OCI-LY7 (cell line): ENCODE measurements around the gene KRT9. TPM values are rescaled to one million over a fixed set of nuclear protein-coding genes. Genes with fewer than 3 reads are reported as not detected.
"Not testable (repeated sequence)": the region's sequence is repeated elsewhere in the genome, so short reads cannot be mapped to it uniquely, and the experiment has no call there.

ENCODE experiments used
- Bru-seq: library from RNA; stranded (reverse); fragments of 400-500 nt; gene quantifications from one replicate; lab custom pipeline; 2021; lab: Mats Ljungman, UMichigan
- BruChase-seq, 2 experiments: library from RNA; stranded (reverse); fragments of 400-500 nt; gene quantifications; one replicate each; lab custom pipeline; 2021; lab: Mats Ljungman, UMichigan
- BruUV-seq: library from RNA; stranded (reverse); fragments of 400-500 nt; replicated peaks from 2 replicates; lab custom pipeline; 2021; lab: Mats Ljungman, UMichigan
- CTCF ChIA-PET: fragments of 300-600 bp; sonication (Branson Sonifier 250); formaldehyde crosslinking; loops from one replicate; lab custom pipeline; 2022; ENCODE audit warnings: antibody characterized with exemption; ENCODE audit not compliant: unreplicated experiment; lab: Charles Lee
- POLR2A ChIA-PET: fragments of 300-600 bp; sonication (Branson Sonifier 250); formaldehyde crosslinking; loops from one replicate; lab custom pipeline; 2022; ENCODE audit warnings: antibody characterized with exemption; lab: Charles Lee
- DNase-seq: peaks from one replicate; pipeline ENCODE4 v3.0.0-alpha.2; 2015; ENCODE audit warnings: low spot score
- H2AFZ ChIP-seq: fragments of 200-600 bp; sonication (generic), shearing (Covaris generic); 2 replicates; pipeline ENCODE4 v1.6.1; 2014; ENCODE audit warnings: mild to moderate bottlenecking, antibody characterized with exemption, low read length, moderate library complexity
- H3K27ac ChIP-seq: fragments of 200-600 bp; sonication (generic); 2 replicates; pipeline ENCODE4 v1.5.1; 2014; ENCODE audit warnings: mixed run types, low read depth, mild to moderate bottlenecking, moderate library complexity, low read length, inconsistent platforms; ENCODE audit not compliant: poor library complexity, severe bottlenecking
- H3K36me3 ChIP-seq: fragments of 200-600 bp; sonication (generic); 2 replicates; pipeline ENCODE4 v1.6.1; 2014; ENCODE audit warnings: mild to moderate bottlenecking, antibody characterized with exemption, low read length, moderate library complexity, mixed read lengths; ENCODE audit not compliant: insufficient read depth
- H3K4me1 ChIP-seq: fragments of 200-600 bp; sonication (generic); 2 replicates; pipeline ENCODE4 v1.5.1; 2014; ENCODE audit warnings: mild to moderate bottlenecking, low read length; ENCODE audit not compliant: insufficient read depth, poor library complexity, severe bottlenecking
- H3K4me2 ChIP-seq: fragments of 200-600 bp; sonication (generic); 2 replicates; pipeline ENCODE4 v1.6.1; 2014; ENCODE audit warnings: mild to moderate bottlenecking, low read length
- H3K4me3 ChIP-seq: fragments of 200-600 bp; sonication (generic); 2 replicates; pipeline ENCODE4 v1.5.1; 2014; ENCODE audit warnings: mild to moderate bottlenecking, low read depth, low read length; ENCODE audit not compliant: poor library complexity, severe bottlenecking
- H3K79me2 ChIP-seq: fragments of 200-600 bp; sonication (generic); 2 replicates; pipeline ENCODE4 v1.6.1; 2016; ENCODE audit warnings: low read depth, mild to moderate bottlenecking, low read length, moderate library complexity, mixed read lengths; ENCODE audit not compliant: insufficient read depth
- H3K9me2 ChIP-seq: fragments of 200-600 bp; sonication (generic); 2 replicates; pipeline ENCODE4 v1.6.1; 2016; ENCODE audit warnings: mild to moderate bottlenecking, low read length, mixed read lengths; ENCODE audit not compliant: insufficient read depth
- H3K9me3 ChIP-seq: fragments of 200-600 bp; sonication (generic); 2 replicates; pipeline ENCODE4 v1.6.1; 2014; ENCODE audit warnings: mild to moderate bottlenecking, mixed run types, low read length, mixed read lengths
- H4K20me1 ChIP-seq: fragments of 200-600 bp; sonication (generic); 2 replicates; pipeline ENCODE4 v1.6.1; 2014; ENCODE audit warnings: mild to moderate bottlenecking, antibody characterized with exemption, low read length, moderate library complexity, mixed read lengths; ENCODE audit not compliant: insufficient read depth
- EZH2phosphoT487 ChIP-seq: fragments of 200-600 bp; sonication (generic); IDR thresholded peaks from 2 replicates; pipeline ENCODE4 v1.6.1; 2018; ENCODE audit warnings: low read depth, borderline replicate concordance, mild to moderate bottlenecking, mixed run types, antibody characterized with exemption, low read length, moderate library complexity, mixed read lengths
- intact Hi-C: fragments of 100-400 bp; cut with micrococcal nuclease; formaldehyde crosslinking; loops from one replicate; pipeline ENCODE4 v1.10.0; 2022; ENCODE audit not compliant: unreplicated experiment
- long read RNA-seq: library from polyadenylated mRNA; stranded (forward); transcript quantifications from one replicate; pipeline ENCODE4 v2.0.0, GENCODE V29; 2022
- total RNA-seq, 2 experiments: library from RNA; depleted of rRNA in 1 of 2; stranded (reverse); fragments of >200 nt in 1 of 2; shearing (Covaris generic) in 1 of 2; gene quantifications; 2 replicates each; pipeline ENCODE4 v1.2.3, GENCODE V29; 2014 to 2022
- TF ChIP-seq, protein P1 (sequence below): fragments of 200-600 bp; sonication (generic); conservative IDR thresholded peaks from 2 replicates; pipeline ENCODE4 v1.5.1; 2014; ENCODE audit warnings: mild to moderate bottlenecking, antibody characterized with exemption, low read length, moderate library complexity, mixed read lengths

Gene KRT9, protein sequence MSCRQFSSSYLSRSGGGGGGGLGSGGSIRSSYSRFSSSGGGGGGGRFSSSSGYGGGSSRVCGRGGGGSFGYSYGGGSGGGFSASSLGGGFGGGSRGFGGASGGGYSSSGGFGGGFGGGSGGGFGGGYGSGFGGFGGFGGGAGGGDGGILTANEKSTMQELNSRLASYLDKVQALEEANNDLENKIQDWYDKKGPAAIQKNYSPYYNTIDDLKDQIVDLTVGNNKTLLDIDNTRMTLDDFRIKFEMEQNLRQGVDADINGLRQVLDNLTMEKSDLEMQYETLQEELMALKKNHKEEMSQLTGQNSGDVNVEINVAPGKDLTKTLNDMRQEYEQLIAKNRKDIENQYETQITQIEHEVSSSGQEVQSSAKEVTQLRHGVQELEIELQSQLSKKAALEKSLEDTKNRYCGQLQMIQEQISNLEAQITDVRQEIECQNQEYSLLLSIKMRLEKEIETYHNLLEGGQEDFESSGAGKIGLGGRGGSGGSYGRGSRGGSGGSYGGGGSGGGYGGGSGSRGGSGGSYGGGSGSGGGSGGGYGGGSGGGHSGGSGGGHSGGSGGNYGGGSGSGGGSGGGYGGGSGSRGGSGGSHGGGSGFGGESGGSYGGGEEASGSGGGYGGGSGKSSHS
- total RNA-seq (2014; rRNA removed; shearing (Covaris generic)) (not detected in 2 replicates), total RNA-seq (2022) (not detected in 2 replicates), Bru-seq, nascent RNA (not detected), BruChase-seq, experiment 1, labeled RNA remaining after a 6-hour chase (not detected), BruChase-seq, experiment 2, labeled RNA remaining after a 2-hour chase (not detected)
- long read RNA-seq = 0 reads

DNA sequence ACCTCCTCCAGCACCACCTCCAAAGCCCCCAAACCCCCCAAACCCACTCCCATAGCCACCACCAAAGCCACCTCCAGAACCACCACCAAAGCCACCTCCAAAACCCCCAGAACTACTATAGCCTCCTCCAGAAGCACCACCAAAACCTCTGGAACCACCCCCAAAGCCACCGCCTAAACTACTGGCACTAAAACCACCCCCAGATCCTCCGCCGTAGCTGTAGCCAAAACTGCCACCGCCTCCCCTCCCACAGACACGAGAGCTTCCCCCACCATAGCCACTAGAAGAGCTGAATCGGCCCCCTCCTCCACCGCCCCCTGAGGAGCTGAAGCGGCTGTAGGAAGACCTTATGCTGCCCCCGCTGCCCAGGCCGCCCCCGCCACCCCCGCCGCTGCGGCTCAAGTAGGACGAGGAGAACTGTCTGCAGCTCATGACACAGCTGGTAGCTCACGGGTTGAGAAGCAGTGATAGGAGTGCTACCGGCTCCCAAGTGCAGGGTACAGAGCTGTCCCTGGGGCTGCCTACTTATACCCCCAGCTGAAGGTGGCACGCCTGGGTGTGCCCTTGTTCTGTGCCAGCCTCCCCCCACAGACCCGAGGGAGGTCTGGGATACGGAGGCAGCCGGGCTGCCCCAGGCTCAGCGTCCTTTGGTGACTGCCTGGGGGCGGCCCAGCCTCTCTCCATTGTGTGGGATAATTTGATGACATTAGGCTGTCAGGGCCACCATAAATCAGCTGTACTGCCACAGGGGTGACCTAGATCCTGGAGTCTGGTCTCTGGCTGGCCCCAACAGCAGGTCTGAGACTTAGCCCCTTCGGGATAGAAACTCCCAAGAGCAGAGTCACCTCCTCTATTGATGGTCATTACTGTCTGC is at the start of gene KRT9:
Gene KRT9 (minus strand): TSS at position 499 of the 874 bp plus-strand sequence. CDS start 67 bp downstream, at position 432.
- TF ChIP-seq, protein P1, sequence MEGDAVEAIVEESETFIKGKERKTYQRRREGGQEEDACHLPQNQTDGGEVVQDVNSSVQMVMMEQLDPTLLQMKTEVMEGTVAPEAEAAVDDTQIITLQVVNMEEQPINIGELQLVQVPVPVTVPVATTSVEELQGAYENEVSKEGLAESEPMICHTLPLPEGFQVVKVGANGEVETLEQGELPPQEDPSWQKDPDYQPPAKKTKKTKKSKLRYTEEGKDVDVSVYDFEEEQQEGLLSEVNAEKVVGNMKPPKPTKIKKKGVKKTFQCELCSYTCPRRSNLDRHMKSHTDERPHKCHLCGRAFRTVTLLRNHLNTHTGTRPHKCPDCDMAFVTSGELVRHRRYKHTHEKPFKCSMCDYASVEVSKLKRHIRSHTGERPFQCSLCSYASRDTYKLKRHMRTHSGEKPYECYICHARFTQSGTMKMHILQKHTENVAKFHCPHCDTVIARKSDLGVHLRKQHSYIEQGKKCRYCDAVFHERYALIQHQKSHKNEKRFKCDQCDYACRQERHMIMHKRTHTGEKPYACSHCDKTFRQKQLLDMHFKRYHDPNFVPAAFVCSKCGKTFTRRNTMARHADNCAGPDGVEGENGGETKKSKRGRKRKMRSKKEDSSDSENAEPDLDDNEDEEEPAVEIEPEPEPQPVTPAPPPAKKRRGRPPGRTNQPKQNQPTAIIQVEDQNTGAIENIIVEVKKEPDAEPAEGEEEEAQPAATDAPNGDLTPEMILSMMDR = no peak
- TF ChIP-seq EZH2phosphoT487 = no peak
- POLR2A ChIA-PET = no interaction called here
- H3K36me3 ChIP-seq = no peaks in the 10 kb centered on the region
- no peak within 1 kb of the TSS for H2AFZ ChIP-seq
- no peak within 1 kb of the TSS for H3K27ac ChIP-seq
- no peaks in the 10 kb centered on the region for H4K20me1 ChIP-seq
- no peaks in the 10 kb centered on the region for H3K79me2 ChIP-seq
- no peak within 1 kb of the TSS for H3K4me3 ChIP-seq
- intact Hi-C loops = no loop called here
- no peak within 1 kb of the TSS for H3K4me2 ChIP-seq
- no peaks in the 10 kb centered on the region for H3K9me2 ChIP-seq
- CTCF ChIA-PET = no interaction called here
- BruUV-seq = no TSS peak
- no peaks in the 10 kb centered on the region for H3K9me3 ChIP-seq
- DNase-seq = no peak
- no peaks in the 10 kb centered on the region for H3K4me1 ChIP-seq

- intact Hi-C loops, CTCF ChIA-PET, H3K4me2 ChIP-seq, H3K4me1 ChIP-seq, H3K9me3 ChIP-seq, BruUV-seq, H3K4me3 ChIP-seq, H2AFZ ChIP-seq, H3K79me2 ChIP-seq, H3K9me2 ChIP-seq, H4K20me1 ChIP-seq, H3K27ac ChIP-seq, DNase-seq, H3K36me3 ChIP-seq, POLR2A ChIA-PET: not testable (repeated sequence)
These were observed 49.6 kb upstream of the KRT9 start for GRCh38 chr17:41621435-41621817.
